Body of pancreas (tissue), 4 donors: ENCODE results near the gene DIAPH3. TPM values are rescaled to one million over a fixed set of nuclear protein-coding genes. Genes with fewer than 3 reads are reported as not detected.

Experiments used
- ATAC-seq: fragments of 150-250 bp; one replicate; pipeline ENCODE4 v1.9.1; 2016
- DNase-seq, 4 donors: peaks; one replicate each; pipeline ENCODE4 v3.0.0-alpha.2; 2019
- H3K27ac ChIP-seq, 4 donors: fragments of 200-600 bp; sonication (generic); 1 replicate in 3 of 4; 2 replicates in 1 of 4; pipeline versions ENCODE4 v1.5.1 to v1.6.1; 2016 to 2019; ENCODE audit warnings: mild to moderate bottlenecking in 1 of 4, mixed read lengths in 1 of 4, moderate library complexity in 1 of 4
- H3K27me3 ChIP-seq, 2 donors: fragments of 200-600 bp; sonication (generic); one replicate each; pipeline ENCODE4 v1.6.0; 2016; ENCODE audit warnings: mild to moderate bottlenecking in 1 of 2
- H3K36me3 ChIP-seq, 2 donors: fragments of 200-600 bp; sonication (generic); replicated peaks in 1 of 2; 2 replicates each; pipeline ENCODE4 v1.5.1; 2016; ENCODE audit warnings: low read depth in 2 of 2; ENCODE audit not compliant: insufficient read depth in 1 of 2
- H3K4me1 ChIP-seq: fragments of 200-600 bp; sonication (generic); one replicate; pipeline ENCODE4 v1.6.0; 2016
- H3K4me3 ChIP-seq, 2 donors: fragments of 200-600 bp; sonication (generic); 1 replicate in 1 of 2; 2 replicates in 1 of 2; pipeline ENCODE4 v1.5.1; 2016 to 2019
- H3K9me3 ChIP-seq, 3 donors: fragments of 200-600 bp; sonication (generic); 1 replicate in 2 of 3; 2 replicates in 1 of 3; pipeline ENCODE4 v1.5.1; 2016
- POLR2A ChIP-seq, 3 donors: fragments of 450-650 bp; IDR thresholded peaks; one replicate each; pipeline ENCODE4 v1.6.1; 2016; ENCODE audit warnings: antibody characterized with exemption in 3 of 3, mild to moderate bottlenecking in 2 of 3
- WGBS, 2 donors: methylation state at CpG; one replicate each; pipeline ENCODE4 v1.1.5; 2017; 5-methylcytosine and 5-hydroxymethylcytosine counted together
- intact Hi-C: fragments of 100-400 bp; cut with DNase I; formaldehyde crosslinking; loops from one replicate; pipeline ENCODE4 v1.15.1; 2023
- small RNA-seq: library from RNA; depleted of rRNA; stranded (forward); fragments of <200 nt; gene quantifications from one replicate; pipeline ENCODE3, GENCODE V24; 2016
- total RNA-seq, 2 donors: library from RNA; depleted of rRNA; stranded (reverse); fragments of >200 nt; gene quantifications; one replicate each; pipeline ENCODE4 v1.1.0, GENCODE V29; 2016
- TF ChIP-seq, protein P1 (sequence below), 7 experiments: fragments of 450-650 bp in 4 of 7; fragments of 200-600 bp in 3 of 7; sonication (generic) in 3 of 7; IDR thresholded peaks; one replicate each; pipeline ENCODE4 v1.5.1; 2016 to 2019; ENCODE audit warnings: antibody characterized with exemption in 7 of 7

Gene DIAPH3
- total RNA-seq, 2 donors from 2014 or later: 0.33 to 0.78 TPM

GRCh38 chr13:59625111-59625510, 538.6 kb downstream of the DIAPH3 start:
- no peak for TF ChIP-seq POLR2A (IDR thresholded peaks at IDR 0.05)
- TF ChIP-seq, protein P1, sequence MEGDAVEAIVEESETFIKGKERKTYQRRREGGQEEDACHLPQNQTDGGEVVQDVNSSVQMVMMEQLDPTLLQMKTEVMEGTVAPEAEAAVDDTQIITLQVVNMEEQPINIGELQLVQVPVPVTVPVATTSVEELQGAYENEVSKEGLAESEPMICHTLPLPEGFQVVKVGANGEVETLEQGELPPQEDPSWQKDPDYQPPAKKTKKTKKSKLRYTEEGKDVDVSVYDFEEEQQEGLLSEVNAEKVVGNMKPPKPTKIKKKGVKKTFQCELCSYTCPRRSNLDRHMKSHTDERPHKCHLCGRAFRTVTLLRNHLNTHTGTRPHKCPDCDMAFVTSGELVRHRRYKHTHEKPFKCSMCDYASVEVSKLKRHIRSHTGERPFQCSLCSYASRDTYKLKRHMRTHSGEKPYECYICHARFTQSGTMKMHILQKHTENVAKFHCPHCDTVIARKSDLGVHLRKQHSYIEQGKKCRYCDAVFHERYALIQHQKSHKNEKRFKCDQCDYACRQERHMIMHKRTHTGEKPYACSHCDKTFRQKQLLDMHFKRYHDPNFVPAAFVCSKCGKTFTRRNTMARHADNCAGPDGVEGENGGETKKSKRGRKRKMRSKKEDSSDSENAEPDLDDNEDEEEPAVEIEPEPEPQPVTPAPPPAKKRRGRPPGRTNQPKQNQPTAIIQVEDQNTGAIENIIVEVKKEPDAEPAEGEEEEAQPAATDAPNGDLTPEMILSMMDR (IDR thresholded peaks at IDR 0.05): no peak
- WGBS, 2 donors: 89 to 91% methylated on average over 3 of the region's 3 CpGs
- H3K4me3 ChIP-seq: no peak overlapping the region
- H3K27ac ChIP-seq: no peak overlapping the region
- H3K9me3 ChIP-seq: no peaks in the 10 kb centered on the region
- ATAC-seq (no peak), DNase-seq (no peak)
- no peaks in the 10 kb centered on the region for H3K4me1 ChIP-seq
- H3K27me3 ChIP-seq: no peaks in the 10 kb centered on the region
- intact Hi-C loops: no loop called here
- H3K36me3 ChIP-seq: no peaks in the 10 kb centered on the region

- ATAC-seq: no peak
- whole genome bisulfite sequencing, 2 donors: 57% methylated on average over 4 of the region's 4 CpGs
- TF ChIP-seq POLR2A (IDR thresholded peaks at IDR 0.05): no peak
- TF ChIP-seq, protein P1 (IDR thresholded peaks at IDR 0.05): no peak
These were observed 540.4 kb downstream of the DIAPH3 start for GRCh38 chr13:59623206-59623915.

GRCh38 chr13:59621773-59622172, 542.0 kb downstream of the DIAPH3 start:
- Histone ChIP-seq H3K36me3 (no peaks in the 10 kb centered on the region), H3K27me3 (no peaks in the 10 kb centered on the region), H3K4me1 (no peaks in the 10 kb centered on the region), H3K9me3 (no peaks in the 10 kb centered on the region), H3K27ac (no peak overlapping the region), H3K4me3 (no peak overlapping the region)
- no peak for DNase-seq
- no peak for ATAC-seq
- TF ChIP-seq POLR2A (IDR thresholded peaks at IDR 0.05): no peak
- TF ChIP-seq, protein P1 (IDR thresholded peaks at IDR 0.05): no peak
- intact Hi-C loops: no loop called here

More at GRCh38 chr13:59623206-59623915, 540.4 kb downstream of the DIAPH3 start:
- H3K9me3 ChIP-seq: no peaks in the 10 kb centered on the region
- H3K4me3 ChIP-seq: no peak overlapping the region
- intact Hi-C loops: no loop called here
- no peaks in the 10 kb centered on the region for H3K27me3 ChIP-seq
- H3K4me1 ChIP-seq: no peaks in the 10 kb centered on the region
- no peaks in the 10 kb centered on the region for H3K36me3 ChIP-seq
- H3K27ac ChIP-seq: no peak overlapping the region
- no peak for DNase-seq

Small RNAs within 50 kb of the gene (small RNA-seq; reads per million reads assigned to genes)
- gene RN7SL375P (not detected), gene RNY4P28 (not detected)

Other genes starting within 250 kb of the DIAPH3 start
- 10 to 100 TPM; 20.0 to 22.7 TPM for gene TDRD3, start 233.3 kb upstream of the DIAPH3 start, total RNA-seq